ENCODE data around the gene BBX. TPM values are rescaled to one million over a fixed set of nuclear protein-coding genes. Genes with fewer than 3 reads are reported as not detected.

BBX gene
- total RNA-seq, 1 experiment from 2014 or later = 45.0 TPM

DNA sequence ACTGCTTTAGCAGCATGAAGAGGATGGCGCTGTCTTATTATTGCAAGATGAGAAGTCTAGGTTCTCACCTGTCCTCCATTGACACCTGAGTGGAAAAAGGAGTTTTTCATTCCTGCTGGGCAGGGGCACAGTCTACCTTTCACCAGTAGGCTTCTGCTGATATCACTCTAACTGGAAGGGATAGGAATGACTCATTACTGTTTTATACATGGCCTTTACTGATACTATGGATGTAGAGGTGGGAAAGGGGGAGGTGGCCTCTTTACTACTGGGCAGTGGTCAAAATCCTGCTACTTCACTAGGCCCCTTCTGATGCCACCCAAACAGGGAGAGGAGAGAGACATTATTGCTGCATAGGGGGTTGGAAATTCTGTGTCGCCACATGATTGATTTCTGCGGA lies 97.8 kb downstream of the BBX start:
- TF ChIP-seq ELF4 (CRISPR knock-in tag; IDR thresholded peaks at IDR 0.05; ENCODE audit: low read depth) (no peak), EMX1 (CRISPR knock-in tag; IDR thresholded peaks at IDR 0.05) (no peak), NFATC4 (CRISPR knock-in tag; IDR thresholded peaks at IDR 0.05) (no peak), ZNF219 (CRISPR knock-in tag; IDR thresholded peaks at IDR 0.05; ENCODE audit: borderline replicate concordance) (no peak), ZNF416 (CRISPR knock-in tag; IDR thresholded peaks at IDR 0.05) (no peak), GTF2I (CRISPR knock-in tag; conservative IDR thresholded peaks at IDR 0.05) (no peak), FOXJ3 (CRISPR knock-in tag; IDR thresholded peaks at IDR 0.05; ENCODE audit: borderline replicate concordance) (no peak), KAT7 (CRISPR knock-in tag; IDR thresholded peaks at IDR 0.05; ENCODE audit: borderline replicate concordance) (no peak), HMGA2 (CRISPR knock-in tag; IDR thresholded peaks at IDR 0.05) (no peak), RELA (CRISPR knock-in tag; IDR thresholded peaks at IDR 0.05; ENCODE audit: borderline replicate concordance) (no peak), NR2C2 (CRISPR knock-in tag; IDR thresholded peaks at IDR 0.05) (no peak)
- TF ChIP-seq, protein P1, sequence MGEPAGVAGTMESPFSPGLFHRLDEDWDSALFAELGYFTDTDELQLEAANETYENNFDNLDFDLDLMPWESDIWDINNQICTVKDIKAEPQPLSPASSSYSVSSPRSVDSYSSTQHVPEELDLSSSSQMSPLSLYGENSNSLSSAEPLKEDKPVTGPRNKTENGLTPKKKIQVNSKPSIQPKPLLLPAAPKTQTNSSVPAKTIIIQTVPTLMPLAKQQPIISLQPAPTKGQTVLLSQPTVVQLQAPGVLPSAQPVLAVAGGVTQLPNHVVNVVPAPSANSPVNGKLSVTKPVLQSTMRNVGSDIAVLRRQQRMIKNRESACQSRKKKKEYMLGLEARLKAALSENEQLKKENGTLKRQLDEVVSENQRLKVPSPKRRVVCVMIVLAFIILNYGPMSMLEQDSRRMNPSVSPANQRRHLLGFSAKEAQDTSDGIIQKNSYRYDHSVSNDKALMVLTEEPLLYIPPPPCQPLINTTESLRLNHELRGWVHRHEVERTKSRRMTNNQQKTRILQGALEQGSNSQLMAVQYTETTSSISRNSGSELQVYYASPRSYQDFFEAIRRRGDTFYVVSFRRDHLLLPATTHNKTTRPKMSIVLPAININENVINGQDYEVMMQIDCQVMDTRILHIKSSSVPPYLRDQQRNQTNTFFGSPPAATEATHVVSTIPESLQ (CRISPR knock-in tag; IDR thresholded peaks at IDR 0.05) = no peak
- TF ChIP-seq, protein P2, sequence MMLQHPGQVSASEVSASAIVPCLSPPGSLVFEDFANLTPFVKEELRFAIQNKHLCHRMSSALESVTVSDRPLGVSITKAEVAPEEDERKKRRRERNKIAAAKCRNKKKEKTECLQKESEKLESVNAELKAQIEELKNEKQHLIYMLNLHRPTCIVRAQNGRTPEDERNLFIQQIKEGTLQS (CRISPR knock-in tag; conservative IDR thresholded peaks at IDR 0.05) = no peak
- TF ChIP-seq, protein P3, sequence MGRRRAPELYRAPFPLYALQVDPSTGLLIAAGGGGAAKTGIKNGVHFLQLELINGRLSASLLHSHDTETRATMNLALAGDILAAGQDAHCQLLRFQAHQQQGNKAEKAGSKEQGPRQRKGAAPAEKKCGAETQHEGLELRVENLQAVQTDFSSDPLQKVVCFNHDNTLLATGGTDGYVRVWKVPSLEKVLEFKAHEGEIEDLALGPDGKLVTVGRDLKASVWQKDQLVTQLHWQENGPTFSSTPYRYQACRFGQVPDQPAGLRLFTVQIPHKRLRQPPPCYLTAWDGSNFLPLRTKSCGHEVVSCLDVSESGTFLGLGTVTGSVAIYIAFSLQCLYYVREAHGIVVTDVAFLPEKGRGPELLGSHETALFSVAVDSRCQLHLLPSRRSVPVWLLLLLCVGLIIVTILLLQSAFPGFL (CRISPR knock-in tag; IDR thresholded peaks at IDR 0.05; ENCODE audit: borderline replicate concordance) = no peak
- TF ChIP-seq, protein P4, sequence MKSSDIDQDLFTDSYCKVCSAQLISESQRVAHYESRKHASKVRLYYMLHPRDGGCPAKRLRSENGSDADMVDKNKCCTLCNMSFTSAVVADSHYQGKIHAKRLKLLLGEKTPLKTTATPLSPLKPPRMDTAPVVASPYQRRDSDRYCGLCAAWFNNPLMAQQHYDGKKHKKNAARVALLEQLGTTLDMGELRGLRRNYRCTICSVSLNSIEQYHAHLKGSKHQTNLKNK (CRISPR knock-in tag; IDR thresholded peaks at IDR 0.05) = no peak
- TF ChIP-seq, protein P5, sequence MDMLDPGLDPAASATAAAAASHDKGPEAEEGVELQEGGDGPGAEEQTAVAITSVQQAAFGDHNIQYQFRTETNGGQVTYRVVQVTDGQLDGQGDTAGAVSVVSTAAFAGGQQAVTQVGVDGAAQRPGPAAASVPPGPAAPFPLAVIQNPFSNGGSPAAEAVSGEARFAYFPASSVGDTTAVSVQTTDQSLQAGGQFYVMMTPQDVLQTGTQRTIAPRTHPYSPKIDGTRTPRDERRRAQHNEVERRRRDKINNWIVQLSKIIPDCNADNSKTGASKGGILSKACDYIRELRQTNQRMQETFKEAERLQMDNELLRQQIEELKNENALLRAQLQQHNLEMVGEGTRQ (CRISPR knock-in tag; IDR thresholded peaks at IDR 0.05) = no peak
- TF ChIP-seq, protein P6, sequence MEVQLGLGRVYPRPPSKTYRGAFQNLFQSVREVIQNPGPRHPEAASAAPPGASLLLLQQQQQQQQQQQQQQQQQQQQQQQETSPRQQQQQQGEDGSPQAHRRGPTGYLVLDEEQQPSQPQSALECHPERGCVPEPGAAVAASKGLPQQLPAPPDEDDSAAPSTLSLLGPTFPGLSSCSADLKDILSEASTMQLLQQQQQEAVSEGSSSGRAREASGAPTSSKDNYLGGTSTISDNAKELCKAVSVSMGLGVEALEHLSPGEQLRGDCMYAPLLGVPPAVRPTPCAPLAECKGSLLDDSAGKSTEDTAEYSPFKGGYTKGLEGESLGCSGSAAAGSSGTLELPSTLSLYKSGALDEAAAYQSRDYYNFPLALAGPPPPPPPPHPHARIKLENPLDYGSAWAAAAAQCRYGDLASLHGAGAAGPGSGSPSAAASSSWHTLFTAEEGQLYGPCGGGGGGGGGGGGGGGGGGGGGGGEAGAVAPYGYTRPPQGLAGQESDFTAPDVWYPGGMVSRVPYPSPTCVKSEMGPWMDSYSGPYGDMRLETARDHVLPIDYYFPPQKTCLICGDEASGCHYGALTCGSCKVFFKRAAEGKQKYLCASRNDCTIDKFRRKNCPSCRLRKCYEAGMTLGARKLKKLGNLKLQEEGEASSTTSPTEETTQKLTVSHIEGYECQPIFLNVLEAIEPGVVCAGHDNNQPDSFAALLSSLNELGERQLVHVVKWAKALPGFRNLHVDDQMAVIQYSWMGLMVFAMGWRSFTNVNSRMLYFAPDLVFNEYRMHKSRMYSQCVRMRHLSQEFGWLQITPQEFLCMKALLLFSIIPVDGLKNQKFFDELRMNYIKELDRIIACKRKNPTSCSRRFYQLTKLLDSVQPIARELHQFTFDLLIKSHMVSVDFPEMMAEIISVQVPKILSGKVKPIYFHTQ (CRISPR knock-in tag; IDR thresholded peaks at IDR 0.05) = no peak
- TF ChIP-seq, protein P7, sequence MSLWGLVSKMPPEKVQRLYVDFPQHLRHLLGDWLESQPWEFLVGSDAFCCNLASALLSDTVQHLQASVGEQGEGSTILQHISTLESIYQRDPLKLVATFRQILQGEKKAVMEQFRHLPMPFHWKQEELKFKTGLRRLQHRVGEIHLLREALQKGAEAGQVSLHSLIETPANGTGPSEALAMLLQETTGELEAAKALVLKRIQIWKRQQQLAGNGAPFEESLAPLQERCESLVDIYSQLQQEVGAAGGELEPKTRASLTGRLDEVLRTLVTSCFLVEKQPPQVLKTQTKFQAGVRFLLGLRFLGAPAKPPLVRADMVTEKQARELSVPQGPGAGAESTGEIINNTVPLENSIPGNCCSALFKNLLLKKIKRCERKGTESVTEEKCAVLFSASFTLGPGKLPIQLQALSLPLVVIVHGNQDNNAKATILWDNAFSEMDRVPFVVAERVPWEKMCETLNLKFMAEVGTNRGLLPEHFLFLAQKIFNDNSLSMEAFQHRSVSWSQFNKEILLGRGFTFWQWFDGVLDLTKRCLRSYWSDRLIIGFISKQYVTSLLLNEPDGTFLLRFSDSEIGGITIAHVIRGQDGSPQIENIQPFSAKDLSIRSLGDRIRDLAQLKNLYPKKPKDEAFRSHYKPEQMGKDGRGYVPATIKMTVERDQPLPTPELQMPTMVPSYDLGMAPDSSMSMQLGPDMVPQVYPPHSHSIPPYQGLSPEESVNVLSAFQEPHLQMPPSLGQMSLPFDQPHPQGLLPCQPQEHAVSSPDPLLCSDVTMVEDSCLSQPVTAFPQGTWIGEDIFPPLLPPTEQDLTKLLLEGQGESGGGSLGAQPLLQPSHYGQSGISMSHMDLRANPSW (CRISPR knock-in tag; conservative IDR thresholded peaks at IDR 0.05; ENCODE audit: low read depth) = no peak
- TF ChIP-seq, protein P8, sequence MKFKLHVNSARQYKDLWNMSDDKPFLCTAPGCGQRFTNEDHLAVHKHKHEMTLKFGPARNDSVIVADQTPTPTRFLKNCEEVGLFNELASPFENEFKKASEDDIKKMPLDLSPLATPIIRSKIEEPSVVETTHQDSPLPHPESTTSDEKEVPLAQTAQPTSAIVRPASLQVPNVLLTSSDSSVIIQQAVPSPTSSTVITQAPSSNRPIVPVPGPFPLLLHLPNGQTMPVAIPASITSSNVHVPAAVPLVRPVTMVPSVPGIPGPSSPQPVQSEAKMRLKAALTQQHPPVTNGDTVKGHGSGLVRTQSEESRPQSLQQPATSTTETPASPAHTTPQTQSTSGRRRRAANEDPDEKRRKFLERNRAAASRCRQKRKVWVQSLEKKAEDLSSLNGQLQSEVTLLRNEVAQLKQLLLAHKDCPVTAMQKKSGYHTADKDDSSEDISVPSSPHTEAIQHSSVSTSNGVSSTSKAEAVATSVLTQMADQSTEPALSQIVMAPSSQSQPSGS (CRISPR knock-in tag; IDR thresholded peaks at IDR 0.05; ENCODE audit: borderline replicate concordance, low read depth) = no peak
- H3K27ac Mint-ChIP-seq = peak overlapping the region; percentile 30
- no peak overlapping the region for H3K4me3 Mint-ChIP-seq
- DNase-seq (ENCODE audit: low spot score) = no peak
- no peaks in the 10 kb centered on the region for H3K36me3 Mint-ChIP-seq
- ChIA-PET POLR2A (no interaction called here), CTCF (no interaction called here)
- no peaks in the 10 kb centered on the region for H3K27me3 Mint-ChIP-seq (ENCODE audit: low read depth)
- no peaks in the 10 kb centered on the region for H3K9me3 Mint-ChIP-seq
- peak; percentile 72 for ATAC-seq
- peaks cover 47% of the 10 kb centered on the region for H3K4me1 Mint-ChIP-seq

Measured in WTC11 (cell line).